K562 (cell line): ENCODE results near the gene TICAM1. TPM values are rescaled to one million over a fixed set of nuclear protein-coding genes. Genes with fewer than 3 reads are reported as not detected.

Source experiments
- ATAC-seq: fragments of 200-7000 bp; cut with Tn5 transposase; 3 replicates; pipeline ENCODE4 v1.9.1; 2020; ENCODE audit warnings: moderate library complexity
- BruUV-seq: library from RNA; stranded (reverse); fragments of 400-500 nt; replicated peaks from 2 replicates; lab custom pipeline; 2021; lab: Mats Ljungman, UMichigan
- CTCF ChIA-PET: fragments of 300-600 bp; formaldehyde crosslinking; extraction: SDS; loops from one replicate; lab custom pipeline; 2021; ENCODE audit warnings: low intra/inter-chr PET ratio; lab: Yijun Ruan, JAX
- POLR2A ChIA-PET: fragments of 300-600, 350-650 bp; sonication (Branson Sonifier 250); formaldehyde crosslinking; extraction: SDS; loops from one replicate; lab custom pipeline; 2021; ENCODE audit warnings: antibody characterized with exemption, inconsistent platforms; lab: Yijun Ruan, JAX
- DNase-seq, 4 experiments: peaks; one replicate each; pipeline versions ENCODE4 v3.0.0 to v3.0.0-alpha.2; 2011 to 2018; ENCODE audit warnings: low spot score in 3 of 4, mixed read lengths in 3 of 4; ENCODE audit errors: extremely low read depth in 1 of 4
- FAIRE-seq: peaks from 2 replicates; lab custom pipeline; 2011; peaks lifted over from hg19 to GRCh38; lab: Jason Lieb, UNC
- H2AFZ ChIP-seq: 2 replicates; pipeline ENCODE4 v1.6.0; 2011; ENCODE audit warnings: low read depth, low read length, control low read depth, inconsistent platforms
- H3K27ac ChIP-seq: fragments of 200-600 bp; 3 replicates; pipeline ENCODE4 v1.8.0; 2011; ENCODE audit warnings: low read depth, mild to moderate bottlenecking, control low read depth, inconsistent platforms, low read length, moderate library complexity, mixed read lengths; ENCODE audit errors: extremely low read depth
- H3K27me3 ChIP-seq, 2 experiments: fragments of 300-600 bp in 1 of 2; 2 replicates in 1 of 2; 3 replicates in 1 of 2; pipeline versions ENCODE4 v1.6.0 to v1.8.0; 2011; ENCODE audit warnings: inconsistent platforms in 2 of 2, low read length in 2 of 2, mild to moderate bottlenecking in 1 of 2, mixed read lengths in 1 of 2, moderate library complexity in 1 of 2; ENCODE audit not compliant: control insufficient read depth in 2 of 2, insufficient read depth in 2 of 2
- H3K36me3 ChIP-seq: fragments of 300-600 bp; 3 replicates; pipeline ENCODE4 v1.8.0; 2011; ENCODE audit warnings: mild to moderate bottlenecking, low read length, inconsistent platforms; ENCODE audit not compliant: control insufficient read depth, insufficient read depth
- H3K4me1 ChIP-seq, 2 experiments: fragments of 200-600 bp in 1 of 2; replicated peaks in 1 of 2; 2 replicates in 1 of 2; 3 replicates in 1 of 2; pipeline versions ENCODE4 v1.5.1 to v1.8.0; 2011; ENCODE audit warnings: inconsistent platforms in 2 of 2, low read length in 2 of 2, mild to moderate bottlenecking in 1 of 2, mixed read lengths in 1 of 2, moderate library complexity in 1 of 2; ENCODE audit not compliant: control insufficient read depth in 2 of 2, insufficient read depth in 2 of 2
- H3K4me2 ChIP-seq: 2 replicates; pipeline ENCODE4 v1.6.1; 2011; ENCODE audit warnings: low read length, control low read depth, inconsistent platforms, mixed read lengths; ENCODE audit not compliant: insufficient read depth
- H3K4me3 ChIP-seq: fragments of 200-600 bp; sonication (generic), shearing (Covaris generic); 2 replicates; pipeline ENCODE4 v1.5.1; 2016; ENCODE audit warnings: control low read depth, inconsistent platforms
- H3K79me2 ChIP-seq: fragments of 200-600 bp; 3 replicates; pipeline ENCODE4 v1.8.0; 2011; ENCODE audit warnings: low read length, inconsistent platforms; ENCODE audit not compliant: control insufficient read depth, insufficient read depth
- H3K9ac ChIP-seq, 2 experiments: 2 replicates each; pipeline versions ENCODE4 v1.6.0 to v1.6.1; 2011; ENCODE audit warnings: low read depth in 2 of 2, low read length in 2 of 2, control low read depth in 1 of 2, inconsistent platforms in 1 of 2, mild to moderate bottlenecking in 1 of 2, mixed read lengths in 1 of 2; ENCODE audit not compliant: insufficient read depth in 1 of 2
- H3K9me1 ChIP-seq: one replicate; pipeline ENCODE4 v1.6.0; 2011; ENCODE audit warnings: inconsistent platforms, mild to moderate bottlenecking, low read length, moderate library complexity; ENCODE audit not compliant: control insufficient read depth, insufficient read depth
- H3K9me3 ChIP-seq: replicated peaks from 2 replicates; pipeline ENCODE4 v1.5.1; 2011; ENCODE audit warnings: low read depth, low read length, inconsistent platforms; ENCODE audit not compliant: control insufficient read depth, insufficient read depth
- H4K20me1 ChIP-seq: replicated peaks from 2 replicates; pipeline ENCODE4 v1.6.1; 2011; ENCODE audit warnings: low read length, inconsistent platforms, mixed read lengths; ENCODE audit not compliant: control insufficient read depth, insufficient read depth
- BHLHE40 ChIP-seq: IDR thresholded peaks from 2 replicates; pipeline ENCODE4 v1.6.1; 2011; ENCODE audit warnings: low read length, improper control_type of control experiment
- CREB3L1 ChIP-seq: fragments of 450-650 bp; IDR thresholded peaks from 2 replicates; pipeline ENCODE4 v1.6.1; 2014; ENCODE audit warnings: low read depth, mild to moderate bottlenecking, moderate library complexity, borderline replicate concordance
- DIDO1 ChIP-seq: fragments of 450-650 bp; IDR thresholded peaks from 2 replicates; pipeline ENCODE4 v1.6.1; 2016; ENCODE audit warnings: low read depth, missing biosample characterization, missing genetic modification characterization
- ELF2 ChIP-seq: fragments of 250-450 bp; sonication (Bioruptor Pico); IDR thresholded peaks from 2 replicates; pipeline ENCODE4 v1.5.0; 2021; ENCODE audit warnings: mild to moderate bottlenecking
- GTF2E2 ChIP-seq: fragments of 200-800 bp; sonication (Bioruptor generic); IDR thresholded peaks from 2 replicates; pipeline ENCODE4 v1.6.1; 2016; ENCODE audit warnings: missing genetic modification characterization, missing compliant biosample characterization
- HNRNPUL1 ChIP-seq: fragments of 200-400 bp; formaldehyde crosslinking; IDR thresholded peaks from 2 replicates; pipeline ENCODE4 v1.6.1; 2017; ENCODE audit warnings: low read length
- MXI1 ChIP-seq: IDR thresholded peaks from 2 replicates; pipeline ENCODE4 v1.6.1; 2011; ENCODE audit warnings: low read depth, mild to moderate bottlenecking, improper control_type of control experiment, low read length
- POLR3G ChIP-seq: IDR thresholded peaks from 2 replicates; pipeline ENCODE4 v1.6.1; 2011; ENCODE audit not compliant: insufficient read length, insufficient replicate concordance; ENCODE audit errors: extremely low read depth
- TAF7 ChIP-seq: fragments of 450-650 bp; IDR thresholded peaks from 2 replicates; pipeline ENCODE4 v1.6.1; 2016; ENCODE audit warnings: missing genetic modification characterization, missing compliant biosample characterization
- ZBTB43 ChIP-seq: sonication (generic); formaldehyde crosslinking; IDR thresholded peaks from 2 replicates; pipeline ENCODE4 v1.8.0; 2023; ENCODE audit warnings: mild to moderate bottlenecking, missing genetic modification reagents
- ZNF121 ChIP-seq: sonication (generic); formaldehyde crosslinking; conservative IDR thresholded peaks from 2 replicates; pipeline ENCODE4 v1.8.0; 2022; ENCODE audit warnings: missing genetic modification reagents
- ZNF699 ChIP-seq: fragments of 250-450 bp; sonication (Bioruptor Pico); IDR thresholded peaks from 2 replicates; pipeline ENCODE4 v1.8.0; 2021; ENCODE audit warnings: mild to moderate bottlenecking, moderate library complexity; ENCODE audit not compliant: insufficient replicate concordance
- WGBS: fragments of 100-300 bp; shearing (Covaris generic); methylation state at CpG from one replicate; pipeline ENCODE4 v1.1.6; 2016; ENCODE audit warnings: low coverage, mixed read lengths; ENCODE audit not compliant: insufficient coverage; ENCODE audit errors: missing lambda C conversion rate; 5-methylcytosine and 5-hydroxymethylcytosine counted together
- in situ Hi-C: fragments of 300-500 bp; cut with MboI; formaldehyde crosslinking; loops from 4 replicates; pipeline ENCODE4 v1.15.0; 2018; ENCODE audit warnings: inconsistent platforms, mixed read lengths
- intact Hi-C: fragments of 100-400 bp; cut with micrococcal nuclease; formaldehyde crosslinking; loops from 2 replicates; pipeline ENCODE4 v1.14.2; 2022
- polyA plus RNA-seq, 8 experiments: library from polyadenylated mRNA; depleted of rRNA in 4 of 8; stranded (reverse) in 5 of 8; unstranded in 3 of 8; fragments of >200 nt; fragmentation: Nextera tagmentation in 2 of 8; fragmentation: Illumina TruSeq in 1 of 8; extraction: Ambion mirVana in 2 of 8; extraction: Trizol in 1 of 8; gene quantifications; 2 replicates each; pipeline versions ENCODE4 v1.2.1 to v1.2.3, GENCODE V29; 2011 to 2014; ENCODE audit warnings: inconsistent platforms in 1 of 8, missing spikeins in 1 of 8
- total RNA-seq, 7 experiments: library from RNA; depleted of rRNA in 6 of 7; stranded (reverse); fragments of >200 nt in 6 of 7; fragmentation: Illumina TruSeq in 2 of 7; extraction: Trizol in 2 of 7; gene quantifications; 2 replicates each; pipeline versions ENCODE4 v1.2.1 to v1.2.3, GENCODE V29; 2011 to 2021; ENCODE audit warnings: low replicate concordance in 1 of 7

The TICAM1 gene
- total and polyA plus RNA-seq, 9 of the 15 experiments (the other 6 are each of a cell fraction or from before 2014, with no cell fraction given) = 0.07 to 11.6 (median 1.5) TPM

- Histone ChIP-seq H3K36me3 (peaks cover 59% of the 10 kb centered on the region), H3K4me2 (no peak overlapping the region), H3K9me1 (peaks cover 5% of the 10 kb centered on the region), H3K9ac (no peak overlapping the region), H3K4me3 (no peak overlapping the region), H3K27me3 (no peaks in the 10 kb centered on the region), H3K79me2 (no peaks in the 10 kb centered on the region; the same call in 2 of the 3 replicates), H3K9me3 (no peaks in the 10 kb centered on the region), H3K27ac (no peak overlapping the region), H4K20me1 (no peaks in the 10 kb centered on the region), H2AFZ (no peak overlapping the region), H3K4me1 (peaks cover 5 to 11% of the 10 kb centered on the region in 2 experiments; a peak in 4 of 5 replicates)
- ChIA-PET CTCF (no interaction called here), POLR2A (no interaction called here)
- WGBS = 100% methylated on average over 6 of the region's 6 CpGs
- in situ Hi-C loops = no loop called here
- ATAC-seq (no peak), DNase-seq (no peak), FAIRE-seq (no peak)
- intact Hi-C loops = no loop called here
- TF ChIP-seq POLR3G = no peak
- peak; percentile 88 for TF ChIP-seq ZNF121
- no TSS peak for BruUV-seq
Measured at GRCh38 chr19:4843647-4843965, 12.1 kb upstream of the TICAM1 start.

- POLR2A ChIA-PET = interaction anchor here (0.6 kb wide), 1 partner anchor 13 kb away, joined by 3 read pairs; no protein-coding TSS in a partner anchor
- no TSS peak for BruUV-seq
- TF ChIP-seq TAF7 (no peak), GTF2E2 (tag) (no peak), DIDO1 (tag) (no peak), CREB3L1 (no peak), ZNF699 (CRISPR knock-in tag) (no peak), HNRNPUL1 (no peak), ELF2 (CRISPR knock-in tag) (no peak), ZBTB43 (CRISPR knock-in tag) (no peak), BHLHE40 (no peak), MXI1 (no peak)
Measured at GRCh38 chr19:4839192-4839591, 7.7 kb upstream of the TICAM1 start.

More at GRCh38 chr19:4839192-4839591, 7.7 kb upstream of the TICAM1 start:
- WGBS = 92% methylated on average over 11 of the region's 17 CpGs
- CTCF ChIA-PET = no interaction called here
- in situ Hi-C loops (no loop called here), intact Hi-C loops (no loop called here)
- no peak overlapping the region; a peak in 1 of 4 replicates for H3K9ac ChIP-seq
- H3K79me2 ChIP-seq = no peaks in the 10 kb centered on the region; the same call in 2 of the 3 replicates
- no peaks in the 10 kb centered on the region for H4K20me1 ChIP-seq
- no peak overlapping the region for H3K4me3 ChIP-seq
- no peak overlapping the region for H3K27ac ChIP-seq
- ATAC-seq (no peak), FAIRE-seq (no peak), DNase-seq (no peak)
- H2AFZ ChIP-seq = no peak overlapping the region
- no peak overlapping the region for H3K4me2 ChIP-seq
- peaks cover 5 to 11% of the 10 kb centered on the region in 2 experiments; a peak in 4 of 5 replicates for H3K4me1 ChIP-seq
- no peaks in the 10 kb centered on the region for H3K9me3 ChIP-seq
- H3K36me3 ChIP-seq = peaks cover 44% of the 10 kb centered on the region
- H3K9me1 ChIP-seq = peaks cover 5% of the 10 kb centered on the region
- H3K27me3 ChIP-seq = no peaks in the 10 kb centered on the region
